ENCODE measurements around the gene ZNRF3. TPM values are rescaled to one million over a fixed set of nuclear protein-coding genes. Genes with fewer than 3 reads are reported as not detected.

Gene ZNRF3
- total RNA-seq, 1 experiment from 2014 or later = 23.7 TPM

- peaks cover 64% of the 10 kb centered on the region for H3K4me1 Mint-ChIP-seq (ENCODE audit: low read depth, unreplicated experiment)
- no peak overlapping the region for H3K27ac Mint-ChIP-seq (ENCODE audit: unreplicated experiment)
- no TSS peak for BruUV-seq (replicated peaks)
- CTCF ChIA-PET = no interaction called here
- peak; percentile 33 for TF ChIP-seq CTCF (IDR thresholded peaks at IDR 0.05; ENCODE audit: unreplicated experiment)
- H3K9me3 Mint-ChIP-seq (ENCODE audit: low read depth, unreplicated experiment) = no peaks in the 10 kb centered on the region
- H3K27me3 Mint-ChIP-seq (ENCODE audit: unreplicated experiment) = no peaks in the 10 kb centered on the region
- DNase-seq = no peak
- no peak overlapping the region for H3K4me3 Mint-ChIP-seq (ENCODE audit: low read depth, unreplicated experiment)
- H3K36me3 Mint-ChIP-seq (ENCODE audit: insufficient read depth, unreplicated experiment) = no peaks in the 10 kb centered on the region
- intact Hi-C loops (cut with micrococcal nuclease; ENCODE audit: unreplicated experiment) = no loop called here
Observed at GRCh38 chr22:28935713-28936112, 52.3 kb downstream of the ZNRF3 start.

GRCh38 chr22:28936200-28936599 lies 52.8 kb downstream of the ZNRF3 start:
- no peak for TF ChIP-seq CTCF (IDR thresholded peaks at IDR 0.05; ENCODE audit: unreplicated experiment)
- H3K27me3 Mint-ChIP-seq (ENCODE audit: unreplicated experiment) = no peaks in the 10 kb centered on the region
- peaks cover 61% of the 10 kb centered on the region for H3K4me1 Mint-ChIP-seq (ENCODE audit: low read depth, unreplicated experiment)
- no peak overlapping the region for H3K27ac Mint-ChIP-seq (ENCODE audit: unreplicated experiment)
- no peak for DNase-seq
- CTCF ChIA-PET = no interaction called here
- no peaks in the 10 kb centered on the region for H3K36me3 Mint-ChIP-seq (ENCODE audit: insufficient read depth, unreplicated experiment)
- H3K9me3 Mint-ChIP-seq (ENCODE audit: low read depth, unreplicated experiment) = no peaks in the 10 kb centered on the region
- H3K4me3 Mint-ChIP-seq (ENCODE audit: low read depth, unreplicated experiment) = no peak overlapping the region
- intact Hi-C loops (cut with micrococcal nuclease; ENCODE audit: unreplicated experiment) = no loop called here
- no TSS peak for BruUV-seq (replicated peaks)

- intact Hi-C loops (cut with micrococcal nuclease; ENCODE audit: unreplicated experiment) = no loop called here
- Mint-ChIP-seq H3K36me3 (ENCODE audit: insufficient read depth, unreplicated experiment) (no peaks in the 10 kb centered on the region), H3K27ac (ENCODE audit: unreplicated experiment) (no peak overlapping the region), H3K4me3 (ENCODE audit: low read depth, unreplicated experiment) (no peak overlapping the region), H3K27me3 (ENCODE audit: unreplicated experiment) (no peaks in the 10 kb centered on the region), H3K9me3 (ENCODE audit: low read depth, unreplicated experiment) (no peaks in the 10 kb centered on the region), H3K4me1 (ENCODE audit: low read depth, unreplicated experiment) (peaks cover 55% of the 10 kb centered on the region)
- CTCF ChIA-PET = no interaction called here
- DNase-seq = no peak
- no peak for TF ChIP-seq CTCF (IDR thresholded peaks at IDR 0.05; ENCODE audit: unreplicated experiment)
- no TSS peak for BruUV-seq (replicated peaks)
Observed at GRCh38 chr22:28937206-28938025, 54.0 kb downstream of the ZNRF3 start.

GRCh38 chr22:28938286-28938833 lies 55.0 kb downstream of the ZNRF3 start:
- TF ChIP-seq CTCF (IDR thresholded peaks at IDR 0.05; ENCODE audit: unreplicated experiment) = no peak
- DNase-seq = no peak
- H3K36me3 Mint-ChIP-seq (ENCODE audit: insufficient read depth, unreplicated experiment) = no peaks in the 10 kb centered on the region
- H3K27me3 Mint-ChIP-seq (ENCODE audit: unreplicated experiment) = no peaks in the 10 kb centered on the region
- no peaks in the 10 kb centered on the region for H3K9me3 Mint-ChIP-seq (ENCODE audit: low read depth, unreplicated experiment)
- intact Hi-C loops (cut with micrococcal nuclease; ENCODE audit: unreplicated experiment) = no loop called here
- CTCF ChIA-PET = interaction anchor here (0.7 kb wide), 1 partner anchor 329 kb away, joined by 4 read pairs; no protein-coding TSS in a partner anchor
- no TSS peak for BruUV-seq (replicated peaks)
- no peak overlapping the region for H3K4me3 Mint-ChIP-seq (ENCODE audit: low read depth, unreplicated experiment)
- peaks cover 50% of the 10 kb centered on the region for H3K4me1 Mint-ChIP-seq (ENCODE audit: low read depth, unreplicated experiment)
- no peak overlapping the region for H3K27ac Mint-ChIP-seq (ENCODE audit: unreplicated experiment)

All from Calu3 (cell line).